Loucy (cell line): Measurements from ENCODE around the gene ADARB2.

Experiments
- EZH2phosphoT487 ChIP-seq: fragments of 200-600 bp; IDR thresholded peaks from 2 replicates; pipeline ENCODE4 v1.6.1; 2018; ENCODE audit warnings: antibody characterized with exemption, mild to moderate bottlenecking, moderate library complexity, borderline replicate concordance
- TF ChIP-seq, protein P1 (sequence below): fragments of 200-600 bp; sonication (generic); conservative IDR thresholded peaks from 2 replicates; pipeline ENCODE4 v1.5.1; 2014; ENCODE audit warnings: mild to moderate bottlenecking, antibody characterized with exemption, low read length

DNA sequence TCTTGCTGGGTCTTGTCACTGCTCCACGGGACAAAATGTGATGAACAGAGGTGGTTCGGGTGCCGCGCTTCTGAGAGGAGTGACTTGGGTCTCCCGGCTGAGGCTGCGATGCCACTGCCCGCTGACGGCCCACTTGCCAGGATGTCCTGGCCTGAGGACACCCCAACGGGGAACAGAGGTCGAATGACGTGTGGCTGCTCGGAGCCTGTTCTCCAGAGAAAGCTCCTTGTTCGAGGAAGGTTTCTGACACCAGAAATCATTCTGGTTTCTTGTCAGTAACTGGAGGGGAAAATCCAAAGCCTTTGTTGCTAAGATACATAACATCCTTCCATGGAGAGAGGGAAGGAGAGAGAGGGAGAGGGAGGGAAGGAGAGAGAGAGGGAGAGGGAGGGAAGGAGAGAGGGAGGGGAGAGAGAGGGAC lies 444.7 kb downstream of the ADARB2 start:
- TF ChIP-seq, protein P1, sequence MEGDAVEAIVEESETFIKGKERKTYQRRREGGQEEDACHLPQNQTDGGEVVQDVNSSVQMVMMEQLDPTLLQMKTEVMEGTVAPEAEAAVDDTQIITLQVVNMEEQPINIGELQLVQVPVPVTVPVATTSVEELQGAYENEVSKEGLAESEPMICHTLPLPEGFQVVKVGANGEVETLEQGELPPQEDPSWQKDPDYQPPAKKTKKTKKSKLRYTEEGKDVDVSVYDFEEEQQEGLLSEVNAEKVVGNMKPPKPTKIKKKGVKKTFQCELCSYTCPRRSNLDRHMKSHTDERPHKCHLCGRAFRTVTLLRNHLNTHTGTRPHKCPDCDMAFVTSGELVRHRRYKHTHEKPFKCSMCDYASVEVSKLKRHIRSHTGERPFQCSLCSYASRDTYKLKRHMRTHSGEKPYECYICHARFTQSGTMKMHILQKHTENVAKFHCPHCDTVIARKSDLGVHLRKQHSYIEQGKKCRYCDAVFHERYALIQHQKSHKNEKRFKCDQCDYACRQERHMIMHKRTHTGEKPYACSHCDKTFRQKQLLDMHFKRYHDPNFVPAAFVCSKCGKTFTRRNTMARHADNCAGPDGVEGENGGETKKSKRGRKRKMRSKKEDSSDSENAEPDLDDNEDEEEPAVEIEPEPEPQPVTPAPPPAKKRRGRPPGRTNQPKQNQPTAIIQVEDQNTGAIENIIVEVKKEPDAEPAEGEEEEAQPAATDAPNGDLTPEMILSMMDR = no peak
- no peak for TF ChIP-seq EZH2phosphoT487
